Spinal cord (tissue), 10 donors: ENCODE results near the gene NEAT1. TPM values are rescaled to one million over a fixed set of nuclear protein-coding genes. Genes with fewer than 3 reads are reported as not detected.
"Not testable (repeated sequence)": the region's sequence is repeated elsewhere in the genome, so short reads cannot be mapped to it uniquely, and the experiment has no call there.

Source experiments
- DNase-seq, 6 donors: peaks; one replicate each; pipeline versions ENCODE4 v3.0.0 to v3.0.0-alpha.2; 2013 to 2015; ENCODE audit warnings: low spot score in 6 of 6, low read depth in 4 of 6
- H3K27ac ChIP-seq: one replicate; pipeline ENCODE4 v1.5.1; 2013; ENCODE audit warnings: low read depth, low read length, control low read depth
- H3K27me3 ChIP-seq: one replicate; pipeline ENCODE4 v1.6.1; 2013; ENCODE audit warnings: low read length; ENCODE audit not compliant: control insufficient read depth, insufficient read depth
- H3K36me3 ChIP-seq: one replicate; pipeline ENCODE4 v1.6.1; 2013; ENCODE audit warnings: low read length; ENCODE audit not compliant: control insufficient read depth, insufficient read depth
- H3K4me1 ChIP-seq: one replicate; pipeline ENCODE4 v1.6.1; 2013; ENCODE audit warnings: low read length; ENCODE audit not compliant: control insufficient read depth, insufficient read depth
- H3K4me3 ChIP-seq: one replicate; pipeline ENCODE4 v1.5.1; 2013; ENCODE audit warnings: low read depth, low read length, control low read depth
- H3K9me3 ChIP-seq: one replicate; pipeline ENCODE4 v1.6.1; 2013; ENCODE audit warnings: low read length; ENCODE audit not compliant: control insufficient read depth, insufficient read depth
- WGBS: methylation state at CpG from one replicate; pipeline ENCODE4 v1.1.5; 2013; ENCODE audit warnings: missing lambda C conversion rate; ENCODE audit not compliant: insufficient coverage; 5-methylcytosine and 5-hydroxymethylcytosine counted together
- polyA plus RNA-seq, 2 donors: library from polyadenylated mRNA; unstranded; fragments of 120-200 nt; gene quantifications; one replicate each; pipeline ENCODE4 v1.2.1, GENCODE V29; 2013; ENCODE audit not compliant: insufficient read length in 2 of 2
- total RNA-seq, 2 donors: library from RNA; depleted of rRNA in 1 of 2; stranded (reverse); fragments of 120-200 nt in 1 of 2; fragments of >200 nt in 1 of 2; gene quantifications; one replicate each; pipeline versions ENCODE4 v1.2.3 to v1.2.4, GENCODE V29; 2013 to 2014
- donor health status: healthy.

Gene NEAT1
- total and polyA plus RNA-seq, 4 donors, result 27.4 to 73.6 (median 63.7) TPM

DNA sequence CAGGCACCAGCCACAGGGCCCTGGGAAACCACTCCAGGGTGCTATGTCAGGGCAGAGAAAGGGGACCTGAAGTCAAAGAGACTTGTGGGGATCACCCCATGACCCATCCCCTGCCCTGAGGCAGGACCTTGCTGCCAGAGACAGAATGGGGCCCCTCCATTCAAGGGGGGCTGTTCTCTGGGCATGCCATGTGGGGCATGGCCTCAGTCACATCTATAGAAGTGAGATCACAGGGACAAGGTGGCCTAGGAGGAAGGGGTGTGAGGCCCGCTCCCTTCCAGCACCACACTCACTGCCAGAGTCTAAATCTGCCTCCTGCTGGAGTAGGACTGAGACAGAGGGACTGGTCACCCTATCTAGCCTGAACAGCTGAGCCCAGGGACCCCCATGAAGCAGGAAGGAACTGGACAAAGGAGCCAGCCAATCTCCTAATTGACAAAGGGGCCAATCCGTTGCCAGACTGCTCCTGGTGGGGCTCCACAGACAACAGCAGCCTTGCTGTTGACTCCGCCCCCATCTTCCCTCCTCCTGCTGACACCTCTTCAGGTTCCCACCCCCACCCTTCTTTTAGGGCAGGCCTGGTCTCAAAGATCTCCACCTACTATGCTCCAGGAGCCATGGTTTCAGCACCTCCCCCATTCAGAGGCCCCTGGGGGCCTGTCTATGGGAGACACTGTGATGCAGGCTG, 26.0 kb downstream of the NEAT1 start:
- DNase-seq, result no peak
- H3K36me3 ChIP-seq, result peaks cover 35% of the 10 kb centered on the region
- no peaks in the 10 kb centered on the region for H3K4me1 ChIP-seq
- 60% methylated on average over 3 of the region's 3 CpGs for WGBS
- H3K4me3 ChIP-seq, result no peak overlapping the region
- no peaks in the 10 kb centered on the region for H3K9me3 ChIP-seq
- no peaks in the 10 kb centered on the region for H3K27me3 ChIP-seq
- H3K27ac ChIP-seq, result no peak overlapping the region

DNA sequence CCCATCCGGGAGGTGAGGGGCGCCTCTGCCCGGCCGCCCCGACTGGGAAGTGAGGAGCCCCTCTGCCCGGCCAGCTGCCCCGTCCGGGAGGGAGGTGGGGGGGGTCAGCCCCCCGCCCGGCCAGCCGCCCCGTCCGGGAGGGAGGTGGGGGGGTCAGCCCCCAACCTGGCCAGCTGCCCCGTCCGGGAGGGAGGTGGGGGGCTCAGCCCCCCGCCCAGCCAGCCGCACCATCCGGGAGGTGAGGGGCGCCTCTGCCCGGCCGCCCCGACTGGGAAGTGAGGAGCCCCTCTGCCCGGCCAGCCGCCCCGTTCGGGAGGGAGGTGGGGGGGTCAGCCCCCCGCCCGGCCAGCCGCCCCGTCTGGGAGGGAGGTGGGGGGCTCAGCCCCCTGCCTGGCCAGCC, 28.7 kb downstream of the NEAT1 start:
- DNase-seq, H3K27me3 ChIP-seq, H3K27ac ChIP-seq, H3K9me3 ChIP-seq, H3K4me3 ChIP-seq, H3K36me3 ChIP-seq: not testable (repeated sequence)
- peaks cover 20% of the 10 kb centered on the region for H3K4me1 ChIP-seq
- no CpG with 5 or more reads among the region's 30 CpGs for WGBS

DNA sequence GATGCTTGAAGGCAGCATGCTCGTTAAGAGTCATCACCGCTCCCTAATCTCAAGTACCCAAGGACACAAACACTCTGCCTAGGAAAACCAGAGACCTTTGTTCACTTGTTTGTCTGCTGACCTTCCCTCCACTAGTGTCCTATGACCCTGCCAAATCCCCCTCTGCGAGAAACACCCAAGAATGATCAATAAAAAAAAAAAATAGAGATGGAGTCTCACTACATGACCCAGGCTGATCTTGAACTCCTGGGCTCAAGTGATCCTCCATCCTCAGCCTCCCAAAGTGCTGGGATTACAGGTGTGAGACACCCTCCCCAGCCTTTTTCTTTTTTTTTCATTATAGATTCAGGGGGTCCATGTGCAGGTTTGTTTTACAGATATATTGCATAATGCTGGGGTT, 29.7 kb downstream of the NEAT1 start:
- H3K9me3 ChIP-seq, H3K36me3 ChIP-seq, H3K4me3 ChIP-seq, H3K27me3 ChIP-seq, H3K27ac ChIP-seq, DNase-seq: not testable (repeated sequence)
- WGBS, result 60% methylated on average over 1 of the region's 3 CpGs
- peaks cover 20% of the 10 kb centered on the region for H3K4me1 ChIP-seq

DNA sequence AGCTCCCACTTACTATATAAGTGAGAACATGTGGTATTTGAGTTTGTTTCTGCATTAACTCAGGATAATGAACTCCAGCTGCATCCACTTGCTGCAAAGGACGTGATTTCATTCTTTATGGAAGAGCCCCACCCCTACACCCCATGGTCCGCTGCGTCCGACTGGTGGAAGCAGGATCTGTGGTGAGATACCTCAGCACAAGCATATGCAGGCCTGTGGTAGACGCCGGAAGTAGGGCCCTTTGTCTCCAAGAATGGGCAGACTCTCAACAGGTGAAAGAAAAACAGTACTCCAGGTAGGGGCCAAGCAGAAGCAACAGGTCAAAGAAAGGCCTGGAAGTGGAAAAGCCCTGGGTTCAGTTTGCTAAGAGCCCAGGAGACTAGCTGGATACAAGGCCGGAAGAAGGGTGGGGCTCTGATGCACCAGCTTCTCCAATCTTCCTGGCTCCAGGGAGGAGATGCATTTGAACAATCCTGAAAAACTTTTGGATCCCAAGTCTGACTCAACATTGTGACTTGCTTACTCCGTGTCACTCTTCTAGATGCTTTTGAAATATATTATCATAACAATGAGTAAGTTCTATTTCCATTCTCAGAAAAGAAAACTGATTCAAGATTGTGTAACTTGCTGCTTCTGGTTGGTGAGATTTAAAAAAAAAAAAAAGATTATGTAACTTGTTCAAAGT, 30.4 kb downstream of the NEAT1 start:
- Histone ChIP-seq H3K27me3 (no peaks in the 10 kb centered on the region), H3K4me1 (peaks cover 20% of the 10 kb centered on the region), H3K9me3 (no peaks in the 10 kb centered on the region), H3K4me3 (no peak overlapping the region), H3K27ac (peak overlapping the region; percentile 42), H3K36me3 (no peaks in the 10 kb centered on the region)
- WGBS, result 66% methylated on average over 7 of the region's 8 CpGs
- no peak for DNase-seq

DNA sequence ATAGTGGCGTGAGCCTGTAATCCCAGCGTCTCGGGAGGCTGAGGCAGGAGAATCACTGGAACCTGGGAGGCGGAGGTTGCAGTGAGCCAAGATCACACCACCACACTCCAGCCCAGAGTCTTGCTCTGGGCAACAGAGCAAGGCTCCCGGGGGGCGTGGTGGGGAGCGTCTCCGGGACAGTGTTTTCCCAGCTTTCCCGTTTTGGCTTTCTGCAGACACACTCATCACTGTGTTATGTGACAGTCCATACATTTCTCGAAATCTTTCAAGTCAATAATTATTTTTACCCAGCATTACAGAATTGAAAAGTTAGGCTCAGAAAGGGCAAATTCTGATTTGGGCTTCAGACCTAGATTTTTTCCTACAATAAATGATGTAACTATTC, 31.7 kb downstream of the NEAT1 start:
- no peaks in the 10 kb centered on the region for H3K27me3 ChIP-seq
- peak overlapping the region; percentile 87 for H3K27ac ChIP-seq
- H3K36me3 ChIP-seq, result no peaks in the 10 kb centered on the region
- peaks cover 20% of the 10 kb centered on the region for H3K4me1 ChIP-seq
- DNase-seq, result no peak
- no peaks in the 10 kb centered on the region for H3K9me3 ChIP-seq
- 92% methylated on average over 9 of the region's 10 CpGs for WGBS
- H3K4me3 ChIP-seq, result peak overlapping the region; percentile 82

DNA sequence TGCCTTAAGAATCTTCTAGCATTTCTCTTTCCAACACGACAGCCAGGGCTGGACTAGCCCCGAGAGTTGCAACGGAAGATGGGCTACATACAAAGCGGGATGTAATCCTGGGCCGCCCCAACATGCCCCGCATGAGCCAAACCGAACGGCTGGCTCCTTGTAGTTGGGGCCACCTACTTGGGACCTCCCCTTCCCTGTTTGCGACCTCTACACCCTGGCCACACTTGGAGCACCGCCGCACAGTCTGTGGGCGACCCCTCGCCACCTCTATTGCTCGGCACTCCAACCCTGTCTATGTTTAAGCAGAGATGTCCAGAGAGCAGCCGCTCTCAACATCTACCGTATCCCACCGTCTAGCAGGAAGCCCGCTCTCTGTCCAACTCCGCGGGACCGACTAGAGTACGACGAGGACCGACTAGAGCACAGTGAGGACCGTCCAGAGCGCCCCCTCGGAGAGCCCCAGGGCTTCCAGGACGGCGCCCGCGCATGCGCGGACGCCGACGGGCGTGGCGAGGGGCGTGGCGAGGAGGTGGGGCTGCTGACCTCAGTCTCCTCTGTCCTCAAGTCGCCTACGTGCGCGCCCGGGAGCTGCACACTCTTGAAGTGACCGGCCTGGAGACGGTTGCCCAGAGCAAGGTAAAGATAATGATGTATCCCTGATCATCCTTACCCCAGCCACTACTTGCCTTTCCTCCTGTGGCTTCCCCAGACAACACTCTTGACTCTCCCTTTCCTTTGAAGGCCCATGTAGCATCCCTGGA, 32.3 kb downstream of the NEAT1 start:
- peaks cover 20% of the 10 kb centered on the region for H3K4me1 ChIP-seq
- H3K27me3 ChIP-seq, result no peaks in the 10 kb centered on the region
- H3K36me3 ChIP-seq, result no peaks in the 10 kb centered on the region
- no peaks in the 10 kb centered on the region for H3K9me3 ChIP-seq
- DNase-seq, result peak in 5 of 6 donors; percentile 69 to 94 (median 79)
- peak overlapping the region; percentile 82 for H3K4me3 ChIP-seq
- peak overlapping the region; percentile 87 for H3K27ac ChIP-seq
- 6% methylated on average over 47 of the region's 47 CpGs for WGBS

DNA sequence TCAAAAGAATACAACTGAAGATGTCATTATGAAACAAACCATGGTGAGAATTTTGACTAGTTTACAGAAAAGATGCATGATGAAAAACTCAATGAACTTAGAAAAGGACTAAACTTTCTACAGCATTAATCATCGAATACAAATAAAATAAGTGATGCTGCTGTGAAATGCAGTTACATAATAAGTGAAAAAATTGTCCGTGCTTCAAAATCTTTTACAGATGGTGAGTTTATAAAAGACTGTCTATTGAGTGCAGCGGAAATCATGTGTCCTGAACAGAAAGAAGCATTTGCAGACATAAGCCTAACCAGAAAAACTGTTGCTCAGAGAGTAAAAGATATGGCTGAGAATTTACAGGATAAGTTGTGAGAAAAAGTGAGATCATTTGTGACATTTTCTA, 33.8 kb downstream of the NEAT1 start:
- Histone ChIP-seq H3K27me3 (no peaks in the 10 kb centered on the region), H3K4me1 (peaks cover 20% of the 10 kb centered on the region), H3K36me3 (no peaks in the 10 kb centered on the region), H3K4me3 (no peak overlapping the region), H3K9me3 (no peaks in the 10 kb centered on the region), H3K27ac (no peak overlapping the region)
- 90% methylated on average over 2 of the region's 3 CpGs for WGBS
- no peak for DNase-seq

DNA sequence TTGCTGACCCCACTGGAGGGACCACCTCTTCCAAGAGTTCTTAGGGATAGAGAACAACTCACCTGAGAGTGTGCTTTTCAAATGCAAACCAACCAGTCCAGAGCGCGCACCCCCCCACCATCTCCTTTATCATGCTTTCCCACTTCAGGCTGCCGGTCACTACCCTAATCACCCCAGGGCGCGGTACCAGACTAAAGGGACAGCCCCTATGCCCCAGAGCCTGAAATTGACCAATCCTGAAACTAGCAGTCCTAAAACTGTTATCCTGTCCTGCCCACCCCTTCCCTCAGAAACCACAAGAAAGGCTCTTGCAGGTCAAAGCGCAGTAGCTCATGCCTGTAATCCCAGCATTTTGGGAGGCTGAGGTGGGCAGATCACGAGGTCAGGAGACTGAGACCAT, 37.0 kb downstream of the NEAT1 start:
- WGBS, result 42% methylated on average over 7 of the region's 7 CpGs
- Histone ChIP-seq H3K27ac (no peak overlapping the region), H3K4me1 (peaks cover 15% of the 10 kb centered on the region), H3K36me3 (no peaks in the 10 kb centered on the region), H3K4me3 (no peak overlapping the region), H3K9me3 (no peaks in the 10 kb centered on the region), H3K27me3 (no peaks in the 10 kb centered on the region)
- DNase-seq, result no peak

DNA sequence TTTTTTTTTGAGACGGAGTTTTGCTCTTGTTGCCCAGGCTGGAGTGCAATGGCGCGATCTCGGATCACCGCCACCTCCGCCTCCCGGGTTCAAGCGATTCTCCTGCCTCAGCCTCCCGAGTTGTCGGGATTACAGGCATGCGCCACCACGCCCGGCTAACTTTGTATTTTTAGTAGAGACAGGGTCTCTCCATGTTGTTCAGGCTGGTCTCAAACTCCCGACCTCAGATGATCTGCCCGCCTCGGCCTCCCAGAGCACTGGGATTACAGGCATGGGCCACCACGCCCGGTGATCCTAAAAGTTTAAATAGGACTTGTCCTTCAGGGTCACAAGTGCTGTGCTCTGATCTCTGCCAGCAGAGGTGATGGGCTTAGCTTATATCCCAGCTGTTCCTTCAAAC, 42.9 kb downstream of the NEAT1 start:
- not testable (repeated sequence) for H3K9me3 ChIP-seq, H3K27me3 ChIP-seq, H3K4me3 ChIP-seq, H3K4me1 ChIP-seq, H3K27ac ChIP-seq, DNase-seq, H3K36me3 ChIP-seq
- WGBS, result 98% methylated on average over 17 of the region's 18 CpGs
